ENCODE results near the gene RNASEH2A. TPM values are rescaled to one million over a fixed set of nuclear protein-coding genes. Genes with fewer than 3 reads are reported as not detected.
"Not testable (repeated sequence)": the region's sequence is repeated elsewhere in the genome, so short reads cannot be mapped to it uniquely, and the experiment has no call there.

RNASEH2A gene
- total and polyA plus RNA-seq, 2 experiments from 2014 or later, result 16.9 to 32.3 TPM

DNA sequence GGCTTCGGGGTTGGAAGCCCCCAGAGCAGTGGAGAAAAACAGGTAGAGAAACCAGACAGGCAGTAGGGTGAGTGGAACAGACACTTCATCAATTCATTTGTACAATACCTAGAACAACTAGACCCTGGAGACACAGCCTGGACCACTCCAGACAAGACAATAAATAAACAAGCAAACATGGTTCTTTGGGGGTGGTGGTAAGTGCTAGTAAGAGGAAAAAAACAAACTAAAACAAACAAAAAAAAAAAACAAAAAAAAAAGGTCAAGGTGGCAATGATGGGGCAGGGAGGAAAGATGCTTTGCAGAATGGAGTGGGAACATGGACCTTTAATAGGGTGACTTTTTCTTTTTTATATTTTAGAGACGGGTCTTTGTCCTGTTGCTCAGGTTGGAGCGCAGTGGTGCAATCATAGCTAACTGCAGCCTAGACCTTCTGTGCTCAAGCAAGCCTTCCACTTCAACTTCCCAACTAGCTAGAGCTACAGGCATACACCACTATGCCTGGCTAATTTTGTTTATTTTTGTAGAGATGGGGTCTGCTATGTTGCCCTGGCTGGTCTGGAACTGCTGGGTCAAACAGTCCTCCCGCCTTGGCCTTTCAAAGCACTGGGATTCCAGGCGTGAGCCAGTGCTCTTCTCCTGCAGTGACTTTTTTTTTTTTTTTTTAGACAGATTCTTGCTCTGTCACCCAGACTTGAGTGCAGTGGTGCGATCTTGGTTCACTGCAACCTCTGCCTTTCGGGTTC lies 12.0 kb upstream of the RNASEH2A start:
- peaks cover 42% of the 10 kb centered on the region for H3F3A ChIP-seq (ENCODE audit: insufficient read depth)
- peak; percentile 43 for DNase-seq
- no peaks in the 10 kb centered on the region for H4K20me1 ChIP-seq (ENCODE audit: insufficient read depth)
- WGBS, 2 experiments (ENCODE audit: low coverage in 1 of 2, low lambda C conversion rate in 2 of 2, missing lambda C conversion rate in 2 of 2), result 70 to 71% methylated on average over 7 of the region's 7 CpGs
- in situ Hi-C loops (cut with MboI), result no loop called here
- H3K9me2 ChIP-seq (ENCODE audit: insufficient read depth), result no peaks in the 10 kb centered on the region
- H3K79me2 ChIP-seq (ENCODE audit: insufficient read depth), result peaks cover 19% of the 10 kb centered on the region
- peak overlapping the region; percentile 99 for H3K27ac ChIP-seq
- H3K4me3 ChIP-seq, result peak overlapping the region; percentile 93
- H3K9me3 ChIP-seq (ENCODE audit: low read depth), result no peaks in the 10 kb centered on the region
- TF ChIP-seq EZH2 (IDR thresholded peaks at IDR 0.05; ENCODE audit: insufficient read depth, poor library complexity, severe bottlenecking) (no peak), EZH2phosphoT487 (IDR thresholded peaks at IDR 0.05; ENCODE audit: insufficient read depth, low read depth) (no peak)
- peaks cover 19% of the 10 kb centered on the region for H3K4me1 ChIP-seq (ENCODE audit: insufficient read depth)
- peak overlapping the region; percentile 98 for H3K9ac ChIP-seq
- peak overlapping the region; percentile 85 for H3K4me2 ChIP-seq (ENCODE audit: unreplicated experiment)
- no peaks in the 10 kb centered on the region for H3K36me3 ChIP-seq (ENCODE audit: low read depth)
- no peak overlapping the region for H2AFZ ChIP-seq
- no peaks in the 10 kb centered on the region for H3K27me3 ChIP-seq (replicated peaks; ENCODE audit: insufficient read depth)

DNA sequence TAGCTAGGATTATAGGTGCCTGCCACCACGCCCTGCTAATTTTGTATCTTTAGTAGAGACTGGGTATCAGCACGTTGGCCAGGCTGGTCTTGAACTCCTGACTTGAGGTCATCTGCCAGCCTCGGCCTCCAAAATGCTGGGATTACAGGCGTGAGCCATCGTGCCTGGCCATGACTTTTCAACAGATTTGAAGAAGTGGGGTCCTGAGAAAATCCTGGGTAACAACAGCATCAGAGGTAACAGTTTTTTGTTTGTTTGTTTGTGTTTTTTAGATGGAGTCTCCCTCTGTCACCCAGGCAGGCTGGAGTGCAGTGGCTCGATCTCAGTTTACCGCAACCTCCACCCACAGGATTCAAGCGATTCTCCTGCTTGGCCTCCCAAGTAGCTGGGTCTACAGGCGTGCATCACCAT lies 11.4 kb upstream of the RNASEH2A start:
- no peaks in the 10 kb centered on the region for H3K27me3 ChIP-seq (replicated peaks; ENCODE audit: insufficient read depth)
- H3K36me3 ChIP-seq (ENCODE audit: low read depth), result no peaks in the 10 kb centered on the region
- in situ Hi-C loops (cut with MboI), result no loop called here
- no peaks in the 10 kb centered on the region for H3K9me3 ChIP-seq (ENCODE audit: low read depth)
- peaks cover 41% of the 10 kb centered on the region for H3F3A ChIP-seq (ENCODE audit: insufficient read depth)
- H2AFZ ChIP-seq, result no peak overlapping the region
- 91 to 92% methylated on average over 9 of the region's 9 CpGs for WGBS, 2 experiments (ENCODE audit: low coverage in 1 of 2, low lambda C conversion rate in 2 of 2, missing lambda C conversion rate in 2 of 2)
- peaks cover 19% of the 10 kb centered on the region for H3K4me1 ChIP-seq (ENCODE audit: insufficient read depth)
- no peak for DNase-seq
- no peak overlapping the region for H3K4me2 ChIP-seq (ENCODE audit: unreplicated experiment)
- 0 out of 2 replicates have a peak overlapping the region, but pooled peaks have one; percentile 98 for H3K9ac ChIP-seq
- H3K79me2 ChIP-seq (ENCODE audit: insufficient read depth), result peaks cover 19% of the 10 kb centered on the region
- no peaks in the 10 kb centered on the region for H4K20me1 ChIP-seq (ENCODE audit: insufficient read depth)
- peak overlapping the region; percentile 99 for H3K27ac ChIP-seq
- H3K4me3 ChIP-seq, result no peak overlapping the region
- H3K9me2 ChIP-seq (ENCODE audit: insufficient read depth), result no peaks in the 10 kb centered on the region
- TF ChIP-seq EZH2phosphoT487 (IDR thresholded peaks at IDR 0.05; ENCODE audit: insufficient read depth, low read depth) (no peak), EZH2 (IDR thresholded peaks at IDR 0.05; ENCODE audit: insufficient read depth, poor library complexity, severe bottlenecking) (no peak)

DNA sequence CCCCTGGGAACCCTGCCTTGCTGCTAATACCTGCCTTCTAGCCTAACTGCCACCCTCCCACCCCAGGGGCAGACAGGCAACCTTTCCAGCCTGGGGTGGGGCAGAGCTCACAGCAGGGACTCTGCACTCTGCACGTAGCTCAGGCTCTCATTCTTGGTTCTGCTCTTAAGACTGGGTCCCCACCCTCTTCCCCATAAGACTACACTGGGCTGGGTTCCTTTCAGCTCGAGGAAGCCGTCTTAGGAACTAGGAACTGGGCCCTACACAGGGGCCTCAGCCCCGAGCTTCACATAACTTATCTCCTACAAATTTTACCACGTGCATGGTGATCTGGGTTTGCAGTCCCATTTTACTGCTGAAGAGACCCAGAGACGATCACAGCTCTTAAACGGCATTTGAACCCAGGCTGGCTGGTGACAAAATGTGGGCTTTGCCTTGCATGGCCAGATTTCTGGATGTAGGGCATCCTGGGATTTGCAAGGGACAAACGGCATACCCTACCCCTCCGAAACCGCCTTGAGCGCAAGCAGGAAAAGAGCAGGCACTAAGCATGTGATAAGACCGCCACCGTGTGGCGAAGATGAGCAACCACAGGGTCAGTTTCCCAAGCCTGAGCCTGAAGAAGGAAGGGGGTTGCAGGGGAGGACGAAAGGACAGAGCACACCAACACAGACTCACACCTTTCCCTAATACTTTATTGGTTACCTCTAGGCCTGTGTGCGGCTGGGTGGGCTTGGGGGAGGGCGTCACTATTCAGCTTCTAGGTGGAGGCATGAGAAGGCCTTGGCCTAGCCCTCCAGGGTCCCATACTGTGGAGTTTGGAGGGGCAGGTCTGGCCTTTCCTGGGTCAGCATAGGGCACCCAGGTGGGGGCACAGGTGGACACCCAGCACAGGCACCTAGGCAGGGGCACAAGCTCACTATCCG lies 10.0 kb upstream of the RNASEH2A start:
- Histone ChIP-seq H3K4me1 (ENCODE audit: insufficient read depth) (peaks cover 10% of the 10 kb centered on the region; the same call in 1 of the 2 replicates), H3K27ac (peak overlapping the region; percentile 34), H3K9me3 (ENCODE audit: low read depth) (no peaks in the 10 kb centered on the region), H3F3A (ENCODE audit: insufficient read depth) (peaks cover 40% of the 10 kb centered on the region), H3K9me2 (ENCODE audit: insufficient read depth) (no peaks in the 10 kb centered on the region), H3K4me3 (0 out of 2 replicates have a peak overlapping the region, but pooled peaks have one; percentile 25), H3K4me2 (ENCODE audit: unreplicated experiment) (peak overlapping the region; percentile 43), H4K20me1 (ENCODE audit: insufficient read depth) (no peaks in the 10 kb centered on the region), H3K36me3 (ENCODE audit: low read depth) (no peaks in the 10 kb centered on the region), H3K79me2 (ENCODE audit: insufficient read depth) (peaks cover 19% of the 10 kb centered on the region), H2AFZ (peak overlapping the region; percentile 50), H3K9ac (peak overlapping the region; percentile 11; the same call in 1 of the 2 replicates), H3K27me3 (replicated peaks; ENCODE audit: insufficient read depth) (no peaks in the 10 kb centered on the region)
- in situ Hi-C loops (cut with MboI), result no loop called here
- 5% methylated on average over 18 of the region's 18 CpGs for WGBS, 2 experiments (ENCODE audit: low coverage in 1 of 2, low lambda C conversion rate in 2 of 2, missing lambda C conversion rate in 2 of 2)
- DNase-seq, result peak; percentile 85
- TF ChIP-seq EZH2phosphoT487 (IDR thresholded peaks at IDR 0.05; ENCODE audit: insufficient read depth, low read depth) (no peak), EZH2 (IDR thresholded peaks at IDR 0.05; ENCODE audit: insufficient read depth, poor library complexity, severe bottlenecking) (no peak)

DNA sequence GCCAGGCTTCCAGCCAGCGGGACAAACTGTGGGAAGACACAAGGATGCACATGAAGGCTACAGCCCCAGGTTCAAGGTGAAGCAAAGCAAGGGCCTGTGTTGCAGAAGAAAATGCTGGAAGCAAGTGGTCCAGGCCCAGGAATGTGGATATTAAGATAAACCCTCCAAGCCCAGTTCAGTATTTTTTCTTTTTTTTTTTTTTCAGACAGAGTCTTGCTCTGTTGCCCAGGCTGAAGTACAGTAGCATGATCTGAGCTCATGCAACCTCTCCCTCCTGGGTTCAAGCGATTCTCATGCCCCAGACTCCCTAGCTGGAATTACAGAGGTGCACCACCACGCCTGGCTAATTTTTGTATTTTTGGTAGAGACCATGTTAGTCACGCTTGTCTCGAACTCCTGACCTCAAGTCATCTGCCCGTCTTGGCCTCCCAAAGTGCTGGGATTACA lies 9.2 kb upstream of the RNASEH2A start:
- in situ Hi-C loops (cut with MboI), result no loop called here

DNA sequence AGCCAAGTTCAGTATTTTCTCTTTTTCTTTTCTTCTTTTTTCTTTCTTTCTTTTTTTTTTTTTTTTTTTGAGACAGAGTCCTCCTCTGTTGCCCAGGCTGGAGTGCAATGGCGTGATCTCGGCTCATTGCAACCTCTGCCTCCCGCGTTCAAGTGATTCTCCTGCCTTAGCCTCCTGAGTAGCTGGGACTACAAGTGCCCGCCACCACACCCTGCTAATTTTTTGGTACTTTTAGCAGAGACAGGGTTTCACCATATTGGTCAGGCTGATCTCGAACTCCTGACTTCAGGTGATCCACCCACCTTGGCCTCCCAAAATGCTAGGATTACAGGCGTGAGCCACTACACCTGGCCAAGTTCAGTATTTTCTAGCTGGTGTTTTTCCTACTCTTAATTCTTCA lies 8.8 kb upstream of the RNASEH2A start:
- H3K79me2 ChIP-seq (ENCODE audit: insufficient read depth); in situ Hi-C loops (cut with MboI): not testable (repeated sequence)

More for the DNA sequence above, 9.2 kb upstream of the RNASEH2A start:
- Histone ChIP-seq H3K27me3 (replicated peaks; ENCODE audit: insufficient read depth) (no peaks in the 10 kb centered on the region), H3K9me2 (ENCODE audit: insufficient read depth) (no peaks in the 10 kb centered on the region), H3K4me1 (ENCODE audit: insufficient read depth) (peaks cover 10% of the 10 kb centered on the region; the same call in 1 of the 2 replicates), H3K4me2 (ENCODE audit: unreplicated experiment) (no peak overlapping the region), H3K36me3 (ENCODE audit: low read depth) (no peaks in the 10 kb centered on the region), H4K20me1 (ENCODE audit: insufficient read depth) (no peaks in the 10 kb centered on the region), H3K79me2 (ENCODE audit: insufficient read depth) (peaks cover 12% of the 10 kb centered on the region), H3F3A (ENCODE audit: insufficient read depth) (peaks cover 40% of the 10 kb centered on the region), H3K9me3 (ENCODE audit: low read depth) (no peaks in the 10 kb centered on the region), H3K4me3 (no peak overlapping the region), H2AFZ (no peak overlapping the region), H3K9ac (no peak overlapping the region), H3K27ac (no peak overlapping the region)
- no peak for DNase-seq
- TF ChIP-seq EZH2phosphoT487 (IDR thresholded peaks at IDR 0.05; ENCODE audit: insufficient read depth, low read depth), result no peak
- no peak for TF ChIP-seq EZH2 (IDR thresholded peaks at IDR 0.05; ENCODE audit: insufficient read depth, poor library complexity, severe bottlenecking)
- WGBS, 2 experiments (ENCODE audit: low coverage in 1 of 2, low lambda C conversion rate in 2 of 2, missing lambda C conversion rate in 2 of 2), result 86 to 88% methylated on average over 6 of the region's 6 CpGs

More for the DNA sequence above, 8.8 kb upstream of the RNASEH2A start:
- H3K4me2 ChIP-seq (ENCODE audit: unreplicated experiment); H3K4me3 ChIP-seq; H3K9me3 ChIP-seq (ENCODE audit: low read depth); H3K36me3 ChIP-seq (ENCODE audit: low read depth); H3K9me2 ChIP-seq (ENCODE audit: insufficient read depth); H3K9ac ChIP-seq; DNase-seq; H2AFZ ChIP-seq; H3K27ac ChIP-seq; H3K27me3 ChIP-seq (replicated peaks; ENCODE audit: insufficient read depth); H4K20me1 ChIP-seq (ENCODE audit: insufficient read depth): not testable (repeated sequence)
- WGBS, 2 experiments (ENCODE audit: low coverage in 1 of 2, low lambda C conversion rate in 2 of 2, missing lambda C conversion rate in 2 of 2), result 95 to 96% methylated on average over 7 of the region's 7 CpGs
- H3K4me1 ChIP-seq (ENCODE audit: insufficient read depth), result peaks cover 10% of the 10 kb centered on the region; the same call in 1 of the 2 replicates
- H3F3A ChIP-seq (ENCODE audit: insufficient read depth), result peaks cover 40% of the 10 kb centered on the region
